Heart left ventricle (tissue), 16 donors: Measurements from ENCODE around the gene ZNF524. TPM values are rescaled to one million over a fixed set of nuclear protein-coding genes. Genes with fewer than 3 reads are reported as not detected.

Source experiments
- ATAC-seq, 4 donors: fragments of 200-7000 bp; cut with Tn5 transposase; one replicate each; pipeline ENCODE4 v1.9.1; 2020 to 2022; ENCODE audit warnings: moderate library complexity in 4 of 4, mild to moderate bottlenecking in 3 of 4, moderate number of reproducible peaks in 1 of 4
- DNase-seq, 5 donors: peaks; one replicate each; pipeline ENCODE4 v3.0.0-alpha.2; 2020
- H3K27ac ChIP-seq, 12 donors: fragments of 200-600 bp; sonication (generic) in 4 of 12; one replicate each; pipeline versions ENCODE4 v1.5.0 to v1.8.0; 2016 to 2022; ENCODE audit warnings: mild to moderate bottlenecking in 2 of 12
- H3K27me3 ChIP-seq, 9 donors: fragments of 200-600 bp; sonication (generic) in 2 of 9; one replicate each; pipeline versions ENCODE4 v1.5.1 to v1.8.0; 2016 to 2022; ENCODE audit warnings: mild to moderate bottlenecking in 3 of 9
- H3K36me3 ChIP-seq, 9 donors: fragments of 200-600 bp; sonication (generic) in 2 of 9; one replicate each; pipeline versions ENCODE4 v1.5.0 to v1.8.0; 2018 to 2022; ENCODE audit warnings: mild to moderate bottlenecking in 2 of 9
- H3K4me1 ChIP-seq, 12 donors: fragments of 200-600 bp; sonication (generic) in 4 of 12; one replicate each; pipeline versions ENCODE4 v1.5.0 to v1.8.0; 2016 to 2022; ENCODE audit warnings: mild to moderate bottlenecking in 3 of 12
- H3K4me3 ChIP-seq, 12 donors: fragments of 200-600 bp; sonication (generic) in 4 of 12; one replicate each; pipeline versions ENCODE4 v1.5.0 to v1.8.0; 2017 to 2022; ENCODE audit warnings: mild to moderate bottlenecking in 9 of 12, moderate library complexity in 4 of 12
- H3K9me3 ChIP-seq, 12 donors: fragments of 200-600 bp; sonication (generic) in 4 of 12; one replicate each; pipeline versions ENCODE4 v1.5.0 to v1.8.0; 2016 to 2022; ENCODE audit warnings: mild to moderate bottlenecking in 1 of 12
- CTCF ChIP-seq, 12 donors: fragments of 200-600 bp; sonication (generic) in 4 of 12; IDR thresholded peaks; one replicate each; pipeline versions ENCODE4 v1.5.0 to v1.8.0; 2018 to 2022; ENCODE audit warnings: antibody characterized with exemption in 12 of 12, mild to moderate bottlenecking in 5 of 12
- POLR2A ChIP-seq, 2 donors: fragments of 450-650 bp; IDR thresholded peaks; one replicate each; pipeline ENCODE4 v1.6.1; 2017; ENCODE audit warnings: antibody characterized with exemption in 2 of 2, mild to moderate bottlenecking in 2 of 2, moderate library complexity in 2 of 2
- WGBS, 4 donors: extraction: QIAGEN DNeasy Blood & Tissue Kit in 2 of 4; methylation state at CpG; one replicate each; pipeline versions ENCODE4 v1.1.5 to v1.1.7; 2013 to 2018; 5-methylcytosine and 5-hydroxymethylcytosine counted together
- intact Hi-C, 10 donors: fragments of 100-400 bp; cut with DNase I; formaldehyde crosslinking; loops; one replicate each; pipeline versions ENCODE4 v1.11.1 to v1.14.2; 2022
- polyA plus RNA-seq, 2 donors: library from polyadenylated mRNA; stranded (reverse); fragments of 200-250 nt; gene quantifications; one replicate each; pipeline ENCODE4 v1.2.3, GENCODE V29; 2013
- total RNA-seq, 9 donors: library from RNA; depleted of rRNA in 2 of 9; stranded (reverse); fragments of >200 nt in 2 of 9; fragmentation: NEBNext Ultra II Directional in 3 of 9; extraction: Animal tissue kit (Norgen Biotek cat#: 25700) in 3 of 9; gene quantifications; one replicate each; pipeline versions ENCODE4 v1.1.0 to v1.2.4, GENCODE V29; 2016 to 2023
- donor health status: ischemic (EF 13 %, LVEDD 7.1; RV severe dilation, severe dysfunction).
- donor health status: healthy with polysubstance abuse.
- donor health status: DM: no; HTN: yes; CAD: no.
- donor health status: DM: no; HTN: no; CAD: no.
- donor health status: ischemic (EF 25% LVEDD 6.9; RV normal size, moderate dysfunction).
- donor health status: ischemic (EF 25% LVEDD 5.7; RV mildly dilated, moderate dysfunction).
- donor health status: healthy.
- donor health status: DM: yes; HTN: yes; CAD: no.
- donor health status: ischemic (EF 35%, LVEDD 5.7; RV mildly dilated, moderate dysfunction).
- donor health status: nonischemic (EF 11% LVEDD 7.7; RV severe dilation, severe dysfunction).
- donor health status: DM: yes; HTN: yes; CAD: no.
- donor health status: PGD.
- donor health status: ischemic (EF 29% LVEDD 5.4; RV normal size, mild dysfunction).
- donor health status: nonischemic (EF 23%, LVEDD 6.1; RV moderate dilation, normal function).

Gene ZNF524
- total and polyA plus RNA-seq, 11 donors, result 11.0 to 34.7 (median 16.7) TPM

DNA sequence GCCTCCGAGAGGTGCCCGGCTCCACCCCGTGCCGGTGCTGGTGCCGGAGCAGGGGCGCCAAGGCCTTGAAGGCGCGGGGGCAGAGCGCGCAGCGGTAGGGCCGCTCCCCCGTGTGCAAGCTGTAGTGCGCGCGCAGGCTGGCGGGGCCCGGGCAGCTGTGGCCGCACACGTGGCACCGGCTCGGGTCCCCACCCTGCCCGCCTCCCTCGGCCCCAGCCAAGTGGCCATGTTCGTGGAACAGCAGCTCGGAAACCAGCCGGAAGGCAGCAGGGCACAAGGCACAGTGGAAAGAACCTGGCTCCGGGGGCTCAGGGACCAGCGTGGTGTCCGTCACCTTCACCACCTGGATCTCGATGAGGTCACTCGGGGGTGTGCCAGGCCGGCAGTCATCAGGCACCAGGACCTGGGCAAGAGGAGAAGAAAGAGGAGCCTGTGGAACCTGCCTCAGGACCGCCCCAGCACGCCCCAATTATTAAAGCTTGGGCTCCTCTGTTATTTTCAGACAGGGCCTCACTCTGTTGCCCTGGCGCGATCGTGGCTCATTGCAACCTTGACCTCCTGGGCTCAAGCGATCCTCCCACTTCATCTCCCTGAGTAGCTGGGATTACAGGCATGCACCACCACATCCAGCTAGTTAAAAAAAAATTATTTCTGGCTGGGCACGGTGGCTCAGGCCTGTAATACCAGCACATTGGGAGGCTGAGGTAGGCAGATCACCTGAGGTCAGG lies 22.3 kb downstream of the ZNF524 start:
- Histone ChIP-seq H3K36me3 (peaks cover 0 to 27% (median 12%) of the 10 kb centered on the region in 9 donors), H3K27me3 (no peaks in the 10 kb centered on the region), H3K4me3 (no peak overlapping the region), H3K4me1 (peaks cover 0 to 54% (median 11%) of the 10 kb centered on the region in 12 donors), H3K27ac (peak overlapping the region in 3 of 12 donors; percentile 27 to 96 (median 78)), H3K9me3 (no peaks in the 10 kb centered on the region)
- intact Hi-C loops, result loop anchor here in 2 of 10 donors (2.0 to 5.0 kb wide), 2 partner anchors 16 to 105 kb away; no protein-coding TSS in a partner anchor
- WGBS, 4 donors, result 92 to 93% (median 92%) methylated on average over 37 to 40 of the region's 40 CpGs
- peak in 1 of 5 donors; percentile 61 for DNase-seq
- TF ChIP-seq CTCF (IDR thresholded peaks at IDR 0.05), result no peak
- TF ChIP-seq POLR2A (IDR thresholded peaks at IDR 0.05), result no peak
- ATAC-seq, result peak in 1 of 4 donors; percentile 2

GRCh38 chr19:55623130-55623529 lies 23.0 kb downstream of the ZNF524 start:
- Histone ChIP-seq H3K27me3 (no peaks in the 10 kb centered on the region), H3K36me3 (peaks cover 0 to 20% (median 5%) of the 10 kb centered on the region in 9 donors), H3K9me3 (no peaks in the 10 kb centered on the region), H3K27ac (peak overlapping the region in 11 of 12 donors; percentile 27 to 96 (median 91)), H3K4me1 (peaks cover 0 to 54% (median 11%) of the 10 kb centered on the region in 12 donors), H3K4me3 (peak overlapping the region in 1 of 12 donors; percentile 64)
- ATAC-seq, result no peak
- intact Hi-C loops, result loop anchor here in 2 of 10 donors (2.0 to 5.0 kb wide), 2 partner anchors 16 to 106 kb away; no protein-coding TSS in a partner anchor
- no peak for DNase-seq
- TF ChIP-seq POLR2A (IDR thresholded peaks at IDR 0.05) (no peak), CTCF (IDR thresholded peaks at IDR 0.05) (no peak)
- 94 to 99% (median 95%) methylated on average over 7 of the region's 7 CpGs for WGBS, 4 donors

DNA sequence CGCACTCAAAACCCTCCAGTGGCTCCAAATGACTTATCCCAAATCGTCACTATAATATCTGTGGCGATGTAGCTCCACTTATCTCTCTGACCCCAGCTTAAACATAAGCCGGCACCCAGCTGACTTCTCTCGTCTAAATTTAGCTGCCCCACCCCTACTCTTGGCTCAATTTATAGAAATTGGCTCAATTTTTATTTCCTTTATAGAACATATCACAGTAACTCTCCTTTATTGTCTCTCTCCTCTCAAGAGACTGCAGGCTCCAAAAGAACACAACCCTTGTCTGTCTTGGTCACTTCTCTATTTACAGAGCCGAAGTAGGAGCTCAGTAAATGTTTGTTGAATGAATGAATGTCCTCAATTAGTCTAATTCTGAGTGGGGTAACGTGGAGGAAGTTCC lies 23.5 kb downstream of the ZNF524 start:
- TF ChIP-seq POLR2A (IDR thresholded peaks at IDR 0.05), result no peak
- no peak for TF ChIP-seq CTCF (IDR thresholded peaks at IDR 0.05)
- Histone ChIP-seq H3K9me3 (no peaks in the 10 kb centered on the region), H3K27ac (peak overlapping the region in 11 of 12 donors; percentile 73 to 96 (median 91)), H3K36me3 (peaks cover 0 to 20% (median 5%) of the 10 kb centered on the region in 9 donors), H3K4me3 (peak overlapping the region in 9 of 12 donors; percentile 46 to 72 (median 64)), H3K4me1 (peaks cover 0 to 53% (median 11%) of the 10 kb centered on the region in 12 donors), H3K27me3 (no peaks in the 10 kb centered on the region)
- intact Hi-C loops, result loop anchor here in 2 of 10 donors (2.0 to 5.0 kb wide), 2 partner anchors 17 to 106 kb away; no protein-coding TSS in a partner anchor
- 30 to 37% (median 33%) methylated on average over 7 of the region's 7 CpGs for WGBS, 4 donors
- no peak for DNase-seq
- peak in 1 of 4 donors; percentile 1 for ATAC-seq
